Right ventricle myocardium inferior (tissue), 1 donor: Measurements from ENCODE around the gene MT1E. TPM values are rescaled to one million over a fixed set of nuclear protein-coding genes. Genes with fewer than 3 reads are reported as not detected.
"Not testable (repeated sequence)": the region's sequence is repeated elsewhere in the genome, so short reads cannot be mapped to it uniquely, and the experiment has no call there.

ENCODE experiments used
- ATAC-seq: fragments of 200-7000 bp; cut with Tn5 transposase; one replicate; pipeline ENCODE4 v1.9.1; 2020; ENCODE audit warnings: mild to moderate bottlenecking, moderate library complexity
- DNase-seq: peaks from one replicate; pipeline ENCODE4 v3.0.0; 2021; ENCODE audit errors: missing footprints
- intact Hi-C: fragments of 100-400 bp; cut with DNase I; formaldehyde crosslinking; loops from one replicate; pipeline ENCODE4 v1.11.0; 2022
- total RNA-seq: library from RNA; stranded (reverse); fragmentation: NEBNext Ultra II Directional; extraction: Animal tissue kit (Norgen Biotek cat#: 25700); gene quantifications from one replicate; pipeline ENCODE4 v1.2.1, GENCODE V29; 2021
- donor health status: DM: no; HTN: yes; CAD: no; lungs with severe emphysema.

The MT1E gene
- total RNA-seq, 1 donor from 2014 or later, result 136 TPM

DNA sequence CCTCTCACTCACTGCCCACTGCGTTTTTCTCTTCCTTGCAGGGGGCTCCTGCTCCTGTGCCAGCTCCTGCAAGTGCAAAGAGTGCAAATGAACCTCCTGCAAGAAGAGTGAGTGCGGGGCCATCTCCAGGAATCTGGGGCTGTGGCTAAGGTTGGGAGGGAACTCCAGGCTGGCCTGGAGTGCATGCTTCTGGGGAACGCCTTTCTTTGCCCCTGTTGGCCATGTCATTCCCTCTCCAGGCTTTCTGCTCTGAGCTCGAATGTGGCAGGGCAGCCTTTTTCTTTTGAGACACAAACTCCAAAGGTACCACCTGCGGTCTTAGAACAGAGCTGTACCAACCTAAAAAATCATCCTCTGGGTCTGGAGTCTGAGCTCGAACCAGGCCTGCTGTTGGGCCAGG is 7.4 kb upstream of the MT1E start:
- intact Hi-C loops, result no loop called here
- DNase-seq, result no peak
- ATAC-seq, result no peak

DNA sequence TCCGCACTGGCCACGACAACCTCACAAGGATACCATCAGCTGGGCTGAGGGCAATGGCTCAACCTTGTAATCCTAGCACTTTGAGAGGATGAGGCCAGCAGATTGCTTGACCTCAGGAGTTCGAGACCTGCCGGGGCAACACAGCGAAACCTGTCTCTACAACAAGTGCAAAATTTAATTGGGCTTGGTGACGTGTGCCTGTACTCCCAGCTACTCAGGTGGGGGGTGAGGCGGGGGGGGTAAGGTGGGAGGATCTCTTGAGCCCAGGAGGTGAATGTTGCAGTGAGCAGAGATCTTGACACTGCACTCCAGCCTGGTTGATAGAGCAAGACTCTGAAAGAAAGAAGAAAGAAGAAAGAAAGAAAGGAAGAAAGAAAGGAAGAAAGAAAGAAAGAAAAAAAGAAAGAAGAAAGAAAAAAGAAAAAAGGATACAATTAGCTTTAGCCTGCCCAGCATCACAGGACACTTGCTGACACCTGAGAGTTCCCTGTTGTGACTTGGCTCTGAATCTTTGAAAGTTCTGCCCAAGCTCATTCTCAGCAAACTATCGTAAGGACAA is 5.2 kb upstream of the MT1E start:
- ATAC-seq, result no peak
- intact Hi-C loops, result no loop called here
- no peak for DNase-seq

DNA sequence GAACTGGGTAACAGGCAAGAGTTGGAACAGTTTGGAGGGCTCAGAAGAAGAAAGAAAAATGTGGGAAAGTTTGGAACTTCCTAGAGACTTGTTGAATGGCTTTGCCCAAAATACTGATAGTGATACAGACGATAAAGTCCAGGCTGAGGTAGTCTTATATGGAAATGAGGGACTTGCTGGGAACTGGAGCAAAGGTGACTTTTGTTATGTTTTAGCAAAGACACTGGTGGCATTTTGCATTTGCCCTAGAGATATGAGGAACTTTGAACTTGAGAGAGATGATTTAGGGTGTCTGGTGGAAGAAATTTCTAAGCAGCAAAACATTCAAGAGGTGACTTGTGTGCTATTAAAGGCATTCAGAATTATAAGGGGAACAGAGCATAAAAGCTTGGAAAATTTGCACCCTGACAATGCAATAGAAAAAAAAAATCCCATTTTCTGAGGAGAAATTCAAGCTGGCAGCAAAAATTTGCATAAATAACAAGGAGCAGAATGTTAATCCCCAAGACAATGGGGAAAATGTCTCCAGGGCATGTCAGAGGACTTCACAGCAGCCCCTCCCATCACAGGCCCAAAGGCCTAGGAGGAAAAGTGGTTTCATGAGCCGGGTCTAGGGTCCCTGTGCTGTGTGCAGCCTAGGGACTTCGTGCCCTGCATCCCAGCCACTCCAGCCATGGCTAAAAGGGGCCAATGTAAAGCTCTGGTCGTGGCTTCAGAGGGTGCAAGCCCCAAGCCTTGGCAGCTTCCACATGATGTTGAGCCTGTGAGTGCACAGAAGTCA is 3.7 kb upstream of the MT1E start:
- DNase-seq, intact Hi-C loops, ATAC-seq: not testable (repeated sequence)

DNA sequence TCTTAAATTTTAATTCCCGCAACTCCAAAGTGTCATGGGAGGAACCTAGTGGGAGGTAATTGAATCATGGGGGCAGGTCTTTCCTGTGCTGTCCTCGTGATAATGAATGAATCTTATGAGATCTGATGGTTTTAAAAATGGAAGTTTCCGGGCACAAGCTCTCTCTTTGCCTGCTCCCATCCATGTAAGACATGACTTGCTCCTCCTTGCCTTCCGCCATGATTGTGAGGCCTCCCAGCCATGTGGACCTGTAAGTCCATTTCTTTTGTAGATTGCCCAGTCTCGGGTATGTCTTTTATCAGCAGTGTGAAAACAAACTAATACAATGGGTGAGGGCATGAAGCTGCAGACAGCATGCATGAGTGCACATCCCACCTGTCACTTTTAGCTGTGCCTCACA is 2.4 kb upstream of the MT1E start:
- DNase-seq, ATAC-seq, intact Hi-C loops: not testable (repeated sequence)

DNA sequence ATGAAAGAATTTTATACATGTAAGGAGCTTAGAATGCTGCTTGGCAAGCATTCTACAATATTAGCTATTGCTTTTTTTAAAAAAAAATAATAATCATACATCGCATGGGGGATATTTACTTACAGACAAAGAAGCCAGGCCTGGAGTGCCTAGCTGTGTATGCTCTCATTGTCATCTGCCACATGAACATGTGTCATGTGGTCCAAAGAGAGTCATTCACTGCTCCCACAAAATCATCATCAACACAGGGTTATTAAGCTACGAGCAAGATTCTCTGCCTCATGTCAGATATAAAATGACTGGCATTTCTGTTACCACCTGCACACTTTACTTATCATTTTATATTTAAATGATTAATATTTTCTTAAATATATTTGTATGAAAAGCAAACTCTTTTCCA is 1.9 kb upstream of the MT1E start:
- ATAC-seq (no peak), DNase-seq (no peak)
- intact Hi-C loops, result no loop called here

DNA sequence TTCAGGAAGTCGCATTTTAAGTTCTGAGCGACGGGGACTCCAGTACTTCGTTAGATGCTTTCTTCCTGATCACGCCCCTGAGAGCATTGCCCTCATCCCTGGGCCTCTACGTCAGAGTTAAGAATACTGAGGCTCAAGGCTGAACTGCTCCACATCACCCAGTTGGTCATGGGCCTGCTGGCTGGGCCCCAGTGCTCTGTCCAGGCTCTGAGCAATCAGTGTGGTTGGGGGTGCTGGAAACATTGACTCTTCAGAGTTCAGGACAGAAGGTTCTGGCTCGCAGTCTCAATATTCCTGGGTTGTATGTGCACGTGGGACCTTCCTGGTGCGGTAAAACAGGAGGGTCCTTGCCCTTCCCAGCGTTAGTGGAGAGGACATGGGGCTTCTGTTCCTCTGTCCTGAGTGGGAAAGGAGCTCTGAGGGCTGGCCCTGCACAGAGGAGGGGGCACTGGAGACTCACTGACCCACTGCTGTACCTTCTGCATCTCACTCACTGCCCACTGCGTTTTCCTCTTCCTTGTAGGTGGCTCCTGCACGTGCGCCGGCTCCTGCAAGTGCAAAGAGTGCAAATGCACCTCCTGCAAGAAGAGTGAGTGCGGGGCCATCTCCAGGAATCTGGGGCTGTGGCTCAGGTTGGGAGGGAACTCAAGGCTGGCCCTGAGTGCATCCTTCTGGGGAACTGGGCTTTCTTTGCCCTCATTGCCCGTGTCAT is 518 bp downstream of the MT1E start:
- intact Hi-C loops, result loop anchor here (1.0 kb wide), 2 partner anchors 15 to 18 kb away; partner anchors contain the start of gene MT2A
- DNase-seq (peak; percentile 80), ATAC-seq (peak; percentile 78)

DNA sequence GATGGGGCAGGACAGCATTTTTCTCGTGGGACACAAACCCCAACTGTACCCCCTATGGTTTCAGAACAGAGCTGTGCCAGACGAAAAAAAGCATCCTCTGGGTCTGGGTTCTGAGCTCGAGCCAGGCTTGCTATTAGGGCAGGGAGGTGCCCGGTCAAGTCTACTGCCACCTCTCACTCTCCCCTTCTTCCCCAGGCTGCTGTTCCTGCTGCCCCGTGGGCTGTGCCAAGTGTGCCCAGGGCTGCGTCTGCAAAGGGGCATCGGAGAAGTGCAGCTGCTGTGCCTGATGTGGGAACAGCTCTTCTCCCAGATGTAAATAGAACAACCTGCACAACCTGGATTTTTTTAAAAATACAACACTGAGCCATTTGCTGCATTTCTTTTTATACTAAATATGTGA is 1.1 kb downstream of the MT1E start:
- DNase-seq, result no peak

DNA sequence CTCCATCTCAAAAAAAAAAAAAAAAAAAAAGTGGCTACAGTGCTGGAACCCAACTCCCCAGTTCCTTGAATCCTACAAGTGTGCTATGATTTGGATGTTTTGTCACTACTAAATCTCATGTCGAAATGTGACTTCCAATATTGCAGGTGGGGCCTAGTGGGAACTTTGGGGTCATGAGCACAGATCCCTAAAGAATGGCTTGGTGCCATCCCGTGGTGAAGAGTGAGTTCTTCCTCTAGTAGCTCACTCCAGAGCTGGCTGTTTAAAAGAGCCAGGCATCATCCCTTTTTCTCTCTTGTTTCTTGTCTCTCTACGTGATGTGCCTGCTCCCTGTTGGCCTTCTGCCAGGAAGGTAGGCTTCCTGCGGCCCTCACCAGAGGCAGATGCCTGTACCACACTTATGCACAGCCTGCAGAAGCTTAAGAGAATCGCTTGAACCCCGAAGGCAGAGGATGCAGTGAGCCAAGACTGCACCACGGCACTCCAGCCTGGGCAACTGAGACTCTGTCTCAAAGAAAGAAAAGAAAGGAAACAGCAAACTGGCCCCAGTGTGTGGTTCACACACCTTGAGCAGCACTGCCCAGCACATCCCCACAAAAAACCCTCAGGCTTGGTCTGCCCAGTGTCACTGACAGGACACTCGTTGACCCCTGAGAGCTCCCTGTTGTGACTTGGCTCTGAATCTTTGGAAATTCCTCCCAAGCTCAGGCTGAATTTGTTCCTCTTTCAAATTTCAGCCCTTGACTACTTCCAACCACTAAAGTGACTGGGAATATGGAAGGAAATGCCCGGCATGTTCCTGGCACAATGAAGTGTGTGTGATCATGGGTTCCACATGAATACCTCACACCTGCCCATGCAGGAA is 3.1 kb downstream of the MT1E start:
- intact Hi-C loops, result no loop called here
- DNase-seq (no peak), ATAC-seq (no peak)

More for the DNA sequence above, 1.1 kb downstream of the MT1E start:
- no peak for ATAC-seq
- intact Hi-C loops, result loop anchor here (1.0 kb wide), 1 partner anchor 18 kb away; the partner anchor contains the start of gene MT2A

DNA sequence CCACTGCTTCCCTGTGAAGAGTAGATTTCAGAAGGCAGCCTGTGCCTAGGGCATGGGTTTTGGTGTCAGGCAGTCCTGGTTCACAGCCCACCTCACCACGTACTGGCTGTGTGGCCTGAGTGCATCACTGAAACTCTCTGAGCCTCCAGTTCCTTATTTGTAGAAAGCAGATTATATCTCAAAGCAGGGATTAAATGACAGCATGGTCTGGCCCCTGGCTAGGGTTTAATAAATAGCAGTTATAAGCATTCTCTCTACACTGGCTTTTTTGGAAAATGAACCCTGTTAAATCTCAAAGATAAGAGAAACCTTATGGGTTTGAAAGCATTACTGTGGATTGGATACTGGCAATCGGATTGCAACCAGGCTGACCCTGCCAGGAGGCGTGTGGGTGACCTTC is 4.0 kb downstream of the MT1E start:
- ATAC-seq (no peak), DNase-seq (no peak)
- intact Hi-C loops, result no loop called here

DNA sequence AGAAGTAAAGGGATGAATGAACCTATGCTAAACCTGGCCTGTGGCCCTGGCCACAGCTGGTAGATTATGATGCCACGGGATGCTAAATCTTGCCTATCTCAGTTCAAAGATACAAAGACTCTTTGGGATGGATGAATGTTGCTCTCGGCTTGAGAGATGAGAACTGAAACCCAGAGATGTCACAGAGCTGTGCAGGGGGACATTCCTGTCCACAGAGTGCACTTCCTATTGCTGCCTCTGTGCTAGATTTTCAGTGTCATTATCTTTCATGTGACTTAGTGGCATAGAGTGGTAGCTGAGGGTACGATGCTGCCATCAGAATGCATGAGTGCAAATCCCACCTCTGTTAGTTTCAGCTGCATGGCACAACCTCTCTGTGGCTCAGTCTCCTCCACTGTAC is 4.6 kb downstream of the MT1E start:
- DNase-seq (no peak), ATAC-seq (no peak)
- intact Hi-C loops, result no loop called here

DNA sequence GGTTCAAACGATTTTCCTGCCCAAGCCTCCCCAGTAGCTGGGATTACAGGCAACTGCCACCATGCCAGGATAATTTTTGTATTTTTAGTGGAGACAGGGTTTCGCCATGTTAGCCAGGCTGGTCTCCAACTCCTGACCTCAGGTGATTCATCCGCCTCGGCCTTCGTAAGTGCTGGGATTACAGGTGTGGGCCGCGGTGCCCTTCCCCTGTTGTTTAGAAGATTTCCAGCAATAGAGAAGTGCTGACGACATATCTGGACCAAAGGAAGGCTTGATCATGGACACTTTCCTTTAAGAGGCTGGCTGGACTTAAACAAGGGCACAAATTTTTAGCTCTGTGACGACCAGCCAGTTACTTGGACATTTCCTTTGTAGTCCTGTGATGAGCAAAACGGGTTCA is 5.6 kb downstream of the MT1E start:
- ATAC-seq (no peak), DNase-seq (peak; percentile 34)
- intact Hi-C loops, result no loop called here

DNA sequence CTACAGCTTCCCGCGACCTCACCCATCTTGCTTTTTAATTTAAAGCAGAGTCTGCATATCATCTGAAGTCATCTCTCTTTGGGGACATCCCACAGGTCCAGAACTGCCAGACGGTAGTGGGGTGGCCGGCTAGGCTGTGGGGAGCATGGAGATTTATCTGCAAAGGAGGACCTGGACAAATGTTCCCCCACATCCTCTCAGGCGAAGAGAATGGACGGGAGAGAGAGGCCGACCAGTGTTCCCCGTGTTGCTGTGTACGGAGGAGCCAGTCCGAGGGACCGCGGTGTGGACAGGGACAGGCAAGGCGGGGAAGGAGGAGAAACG is 6.2 kb downstream of the MT1E start:
- intact Hi-C loops, result loop anchor here (2.0 kb wide), 1 partner anchor 25 kb away; no protein-coding TSS in a partner anchor
- ATAC-seq (no peak), DNase-seq (no peak)

DNA sequence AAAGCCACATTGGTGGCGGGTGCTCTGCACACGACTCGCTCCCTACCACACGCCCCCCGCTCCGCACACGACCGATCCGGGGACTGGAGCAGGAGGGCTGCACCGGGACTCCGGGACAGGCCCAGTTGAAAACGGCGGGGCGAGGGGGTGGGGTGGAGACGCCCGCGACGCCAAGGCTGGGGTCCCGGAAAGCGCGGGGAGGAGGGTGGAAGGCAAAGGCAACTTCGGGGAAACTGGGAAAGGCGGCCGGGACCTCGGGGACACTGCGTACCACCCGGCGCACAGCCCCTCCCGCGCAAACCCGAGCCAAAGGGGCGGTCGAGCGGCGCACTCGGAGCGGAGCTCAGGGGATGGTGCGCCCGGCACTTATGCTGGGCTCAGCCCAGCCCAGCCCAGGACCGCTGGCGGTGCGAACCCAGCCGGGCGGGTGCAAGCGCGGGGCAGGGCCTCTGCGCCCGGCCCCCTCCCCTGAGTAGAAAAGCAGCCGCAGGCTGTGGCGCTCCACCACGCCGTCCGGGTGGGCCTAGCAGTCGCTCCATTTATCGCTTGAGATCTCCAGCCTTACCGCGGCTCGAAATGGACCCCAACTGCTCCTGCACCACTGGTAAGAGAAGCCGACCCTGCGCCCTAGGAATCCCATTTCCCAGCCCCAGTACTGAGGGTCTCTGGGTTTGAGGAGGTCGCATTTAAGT is 6.7 kb downstream of the MT1E start, which contains the start of gene MT1M:
MT1M (plus strand) TSS at position 504 of the 692 bp plus-strand sequence; CDS start at position 577, 73 bp downstream.
- DNase-seq (peak; percentile 86), ATAC-seq (peak; percentile 90)
- intact Hi-C loops, result loop anchor here (2.0 kb wide), 1 partner anchor 26 kb away; no protein-coding TSS in a partner anchor

DNA sequence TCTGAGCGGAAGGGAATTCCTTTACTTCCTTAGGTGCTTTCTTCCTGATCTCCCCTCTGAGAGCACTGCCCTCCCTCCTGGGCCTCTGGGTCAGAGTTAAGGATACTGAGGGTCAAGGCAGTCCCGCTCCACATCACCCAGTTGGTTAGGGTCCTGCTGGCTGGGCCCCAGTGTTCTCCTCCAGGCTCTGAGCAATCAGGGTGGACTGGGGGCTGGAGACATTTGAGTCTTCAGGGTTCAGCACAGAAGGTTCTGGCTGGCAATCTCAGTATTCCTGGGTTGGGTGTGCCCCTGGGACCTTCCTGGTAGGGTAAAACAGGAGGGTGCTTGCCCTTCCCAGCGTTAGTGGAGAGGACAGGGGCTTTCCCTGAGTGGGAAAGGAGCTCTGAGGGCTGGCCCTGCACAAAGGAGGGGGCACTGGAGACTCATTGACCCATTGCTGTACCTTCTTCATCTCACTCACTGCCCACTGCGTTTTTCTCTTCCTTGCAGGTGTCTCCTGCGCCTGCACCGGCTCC is 7.3 kb downstream of the MT1E start:
- no peak for ATAC-seq
- intact Hi-C loops, result loop anchor here (2.0 kb wide), 1 partner anchor 26 kb away; no protein-coding TSS in a partner anchor

DNA sequence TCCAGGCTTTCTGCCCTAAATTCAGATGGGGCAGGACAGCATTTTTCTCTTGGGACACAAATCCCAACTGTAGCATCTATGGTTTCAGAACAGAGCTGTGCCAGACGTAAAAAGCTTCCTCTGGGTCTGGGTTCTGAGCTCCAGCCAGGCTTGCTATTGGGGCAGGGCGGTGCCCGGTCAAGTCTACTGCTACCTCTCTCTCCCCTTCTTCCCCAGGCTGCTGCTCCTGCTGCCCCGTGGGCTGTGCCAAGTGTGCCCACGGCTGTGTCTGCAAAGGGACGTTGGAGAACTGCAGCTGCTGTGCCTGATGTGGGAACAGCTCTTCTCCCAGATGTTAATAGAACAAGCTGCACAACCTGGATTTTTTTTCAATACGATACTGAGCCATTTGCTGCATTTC is 8.0 kb downstream of the MT1E start:
- no peak for ATAC-seq
- DNase-seq, result peak; percentile 45
- intact Hi-C loops, result loop anchor here (2.0 kb wide), 1 partner anchor 27 kb away; no protein-coding TSS in a partner anchor

More for the DNA sequence above, 7.3 kb downstream of the MT1E start:
- DNase-seq, result peak; percentile 45

DNA sequence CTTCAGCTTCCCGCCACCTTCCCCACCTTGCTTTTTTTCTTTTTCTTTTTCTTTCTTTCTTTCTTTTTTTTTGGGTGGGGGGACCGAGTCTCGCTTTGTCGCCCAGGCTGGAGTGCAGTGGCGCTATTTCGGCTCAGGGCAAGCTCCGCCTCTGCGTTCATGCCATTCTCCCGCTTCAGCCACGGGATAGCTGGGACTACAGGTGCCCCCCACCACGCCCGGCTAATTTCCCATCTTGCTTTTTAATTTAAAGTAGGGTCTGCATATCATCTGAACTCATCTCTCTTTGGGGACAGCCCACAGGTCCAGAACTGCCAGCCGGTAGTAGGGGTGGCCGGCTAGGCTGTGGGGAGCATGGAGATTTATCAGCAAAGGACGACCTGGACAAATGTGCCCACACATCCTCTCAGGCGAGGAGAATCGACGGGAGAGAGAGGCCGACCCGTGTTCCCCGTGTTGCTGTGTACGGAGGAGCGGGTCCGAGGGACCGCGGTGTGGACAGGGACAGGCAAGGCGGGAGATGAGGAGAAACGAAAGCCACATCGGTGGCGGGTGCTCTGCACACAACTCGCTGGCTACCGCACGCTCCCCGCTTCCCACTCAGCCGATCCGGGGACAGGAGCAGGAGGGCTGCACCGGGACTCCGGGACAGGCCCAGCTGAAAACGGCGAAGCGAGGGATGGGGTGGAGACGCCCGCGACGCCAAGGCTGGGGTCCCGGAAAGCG is 9.3 kb downstream of the MT1E start:
- ATAC-seq (no peak), DNase-seq (peak; percentile 33)
- intact Hi-C loops, result loop anchor here (5.0 kb wide), 1 partner anchor 47 kb away; the partner anchor contains the start of gene MT1X

DNA sequence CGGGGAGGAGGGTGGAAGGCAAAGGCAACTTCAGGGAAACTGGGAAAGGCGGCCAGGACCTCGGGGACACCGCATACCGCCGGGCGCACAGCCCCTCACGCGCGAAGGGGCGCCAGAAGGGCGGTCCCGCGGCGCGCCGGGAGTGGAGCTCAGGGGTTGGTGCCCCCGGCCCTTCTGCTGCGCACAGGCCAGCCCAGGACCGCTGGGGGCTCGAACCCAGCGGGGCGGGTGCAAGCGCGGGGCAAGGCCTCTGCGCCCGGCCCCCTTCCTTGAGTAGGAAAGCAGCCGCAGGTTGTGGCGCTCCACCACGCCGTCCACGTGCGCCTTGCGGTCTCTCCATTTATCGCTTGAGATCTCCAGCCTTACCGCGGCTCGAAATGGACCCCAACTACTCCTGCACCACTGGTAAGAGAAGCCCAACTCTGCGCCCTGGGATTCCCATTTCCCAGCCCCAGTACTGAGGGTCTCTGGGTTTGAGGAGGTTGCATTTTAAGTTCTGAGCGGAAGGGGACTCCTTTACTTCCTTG is 9.9 kb downstream of the MT1E start:
- intact Hi-C loops, result loop anchor here (5.0 kb wide), 1 partner anchor 47 kb away; the partner anchor contains the start of gene MT1X
- ATAC-seq, result no peak

More for the DNA sequence above, 9.9 kb downstream of the MT1E start:
- DNase-seq, result peak; percentile 44
